Omental fat pad (tissue), 4 donors: ENCODE measurements around the gene APC. TPM values are rescaled to one million over a fixed set of nuclear protein-coding genes. Genes with fewer than 3 reads are reported as not detected.

Experiments used
- ATAC-seq: fragments of 150-250 bp; one replicate; pipeline ENCODE4 v1.9.1; 2016; ENCODE audit warnings: mild to moderate bottlenecking, moderate library complexity; ENCODE audit not compliant: low FRiP score
- DNase-seq: peaks from one replicate; pipeline ENCODE4 v3.0.0-alpha.2; 2019; ENCODE audit warnings: low spot score
- total RNA-seq, 4 donors: library from RNA; depleted of rRNA; stranded (reverse); fragments of >200 nt; gene quantifications; one replicate each; pipeline ENCODE4 v1.1.0, GENCODE V29; 2016
- TF ChIP-seq, protein P1 (sequence below), 3 donors: fragments of 450-650 bp; IDR thresholded peaks; one replicate each; pipeline ENCODE4 v1.5.1; 2016 to 2017; ENCODE audit warnings: antibody characterized with exemption in 3 of 3, mild to moderate bottlenecking in 3 of 3, moderate library complexity in 2 of 3

Gene APC
- total RNA-seq, 4 donors from 2014 or later = 33.9 to 78.5 (median 58.8) TPM

DNA sequence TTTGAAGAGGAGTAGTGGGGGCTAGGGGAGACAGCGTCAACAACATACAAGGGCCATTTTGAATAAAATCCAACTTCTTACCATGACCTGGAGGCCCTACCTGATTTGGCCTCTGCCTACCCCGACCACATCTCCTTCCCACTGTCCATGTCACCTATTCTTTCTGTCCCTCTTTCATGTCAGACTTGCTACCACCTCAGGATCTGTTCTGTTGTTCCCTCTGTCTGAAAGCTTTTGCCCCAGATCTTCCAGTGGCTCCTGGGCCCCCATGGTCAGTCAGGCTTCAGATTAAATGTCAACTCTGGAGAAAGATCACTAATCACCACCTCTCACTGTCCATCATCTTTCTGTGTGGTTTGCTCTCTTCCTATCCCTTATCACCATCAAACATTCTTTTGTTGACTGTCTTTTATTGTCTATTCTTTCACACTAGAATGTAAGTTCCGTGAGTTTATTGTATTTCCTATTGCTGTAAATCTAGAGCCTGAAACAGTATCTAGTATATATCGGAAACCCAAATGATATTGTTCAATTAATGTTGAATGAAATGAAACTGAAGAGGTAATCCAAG is 31.2 kb upstream of the APC start:
- TF ChIP-seq, protein P1, sequence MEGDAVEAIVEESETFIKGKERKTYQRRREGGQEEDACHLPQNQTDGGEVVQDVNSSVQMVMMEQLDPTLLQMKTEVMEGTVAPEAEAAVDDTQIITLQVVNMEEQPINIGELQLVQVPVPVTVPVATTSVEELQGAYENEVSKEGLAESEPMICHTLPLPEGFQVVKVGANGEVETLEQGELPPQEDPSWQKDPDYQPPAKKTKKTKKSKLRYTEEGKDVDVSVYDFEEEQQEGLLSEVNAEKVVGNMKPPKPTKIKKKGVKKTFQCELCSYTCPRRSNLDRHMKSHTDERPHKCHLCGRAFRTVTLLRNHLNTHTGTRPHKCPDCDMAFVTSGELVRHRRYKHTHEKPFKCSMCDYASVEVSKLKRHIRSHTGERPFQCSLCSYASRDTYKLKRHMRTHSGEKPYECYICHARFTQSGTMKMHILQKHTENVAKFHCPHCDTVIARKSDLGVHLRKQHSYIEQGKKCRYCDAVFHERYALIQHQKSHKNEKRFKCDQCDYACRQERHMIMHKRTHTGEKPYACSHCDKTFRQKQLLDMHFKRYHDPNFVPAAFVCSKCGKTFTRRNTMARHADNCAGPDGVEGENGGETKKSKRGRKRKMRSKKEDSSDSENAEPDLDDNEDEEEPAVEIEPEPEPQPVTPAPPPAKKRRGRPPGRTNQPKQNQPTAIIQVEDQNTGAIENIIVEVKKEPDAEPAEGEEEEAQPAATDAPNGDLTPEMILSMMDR (IDR thresholded peaks at IDR 0.05) = no peak
- DNase-seq (no peak), ATAC-seq (no peak)

DNA sequence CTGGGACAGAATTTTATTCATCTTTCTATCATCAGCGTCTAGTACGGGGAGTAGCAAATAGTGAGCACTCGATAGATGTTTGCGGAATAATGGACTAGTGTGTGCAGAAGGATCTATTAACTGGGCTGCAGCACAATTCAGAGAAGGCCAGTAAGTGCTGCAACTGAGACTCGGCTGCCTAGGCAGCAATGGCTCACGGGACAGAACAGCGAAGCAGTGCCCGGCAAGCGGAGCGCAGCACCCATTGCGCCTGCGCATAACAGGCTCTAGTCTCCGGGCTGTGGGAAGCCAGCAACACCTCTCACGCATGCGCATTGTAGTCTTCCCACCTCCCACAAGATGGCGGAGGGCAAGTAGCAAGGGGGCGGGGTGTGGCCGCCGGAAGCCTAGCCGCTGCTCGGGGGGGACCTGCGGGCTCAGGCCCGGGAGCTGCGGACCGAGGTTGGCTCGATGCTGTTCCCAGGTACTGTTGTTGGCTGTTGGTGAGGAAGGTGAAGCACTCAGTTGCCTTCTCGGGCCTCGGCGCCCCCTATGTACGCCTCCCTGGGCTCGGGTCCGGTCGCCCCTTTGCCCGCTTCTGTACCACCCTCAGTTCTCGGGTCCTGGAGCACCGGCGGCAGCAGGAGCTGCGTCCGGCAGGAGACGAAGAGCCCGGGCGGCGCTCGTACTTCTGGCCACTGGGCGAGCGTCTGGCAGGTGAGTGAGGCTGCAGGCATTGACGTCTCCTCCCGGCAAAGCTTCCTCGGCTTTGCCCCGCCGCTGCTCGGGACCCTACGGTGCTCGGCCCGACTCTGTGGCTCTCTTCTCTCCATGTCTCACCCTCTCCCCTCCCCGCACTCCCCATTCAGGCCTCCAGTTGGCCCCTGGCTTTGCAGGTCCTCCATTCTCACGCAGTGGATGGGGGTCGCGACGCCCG is 30.2 kb upstream of the APC start:
- DNase-seq = peak; percentile 82
- TF ChIP-seq, protein P1 (IDR thresholded peaks at IDR 0.05) = no peak
- peak; percentile 98 for ATAC-seq

DNA sequence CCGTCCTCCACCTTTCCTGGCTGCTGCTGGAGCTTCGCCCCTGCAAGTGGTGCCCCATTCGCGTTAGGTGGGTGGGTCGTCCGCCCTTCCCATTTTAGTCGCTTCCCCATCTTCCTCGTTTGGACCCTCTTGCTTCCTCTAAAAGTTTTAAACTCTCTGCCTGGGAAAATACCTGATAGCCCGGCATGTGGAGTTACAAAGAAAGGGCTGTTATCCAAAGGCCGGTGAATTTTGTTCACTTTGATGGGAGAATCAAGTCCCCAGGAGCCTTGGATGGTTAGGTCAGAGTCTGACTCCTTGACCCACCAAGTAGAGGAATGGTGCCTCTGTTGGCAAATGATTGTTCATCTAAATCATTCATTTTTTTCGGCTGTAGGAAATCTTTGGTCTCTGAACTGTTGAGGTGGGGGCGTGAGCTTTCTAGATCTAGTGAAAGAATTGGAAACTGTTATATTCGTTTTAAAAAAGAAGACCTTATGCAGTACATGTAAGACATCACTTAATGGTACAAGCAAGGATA is 29.5 kb upstream of the APC start:
- no peak for ATAC-seq

DNA sequence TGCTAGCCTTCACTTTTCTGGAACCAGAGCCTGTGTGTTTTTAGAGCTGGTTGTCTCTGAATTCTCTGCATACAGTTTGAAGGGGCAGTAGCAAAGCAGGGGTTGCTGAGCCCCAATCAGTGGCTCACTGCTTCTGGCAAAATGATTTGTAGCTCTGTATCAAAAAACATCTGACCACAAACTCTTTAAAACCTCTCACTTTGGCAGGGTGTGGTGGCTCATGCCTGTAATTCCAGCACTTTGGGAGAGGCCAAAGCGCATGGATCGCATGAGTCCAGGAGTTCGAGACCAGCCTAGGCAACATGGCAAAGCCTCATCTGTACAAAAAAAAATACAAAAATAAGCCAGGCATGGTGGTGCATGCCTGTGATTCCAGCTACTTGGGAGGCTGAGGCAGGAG is 28.3 kb upstream of the APC start:
- DNase-seq (no peak), ATAC-seq (no peak)
- TF ChIP-seq, protein P1 (IDR thresholded peaks at IDR 0.05) = no peak

More for the DNA sequence above, 29.5 kb upstream of the APC start:
- TF ChIP-seq, protein P1 (IDR thresholded peaks at IDR 0.05) = no peak
- no peak for DNase-seq

DNA sequence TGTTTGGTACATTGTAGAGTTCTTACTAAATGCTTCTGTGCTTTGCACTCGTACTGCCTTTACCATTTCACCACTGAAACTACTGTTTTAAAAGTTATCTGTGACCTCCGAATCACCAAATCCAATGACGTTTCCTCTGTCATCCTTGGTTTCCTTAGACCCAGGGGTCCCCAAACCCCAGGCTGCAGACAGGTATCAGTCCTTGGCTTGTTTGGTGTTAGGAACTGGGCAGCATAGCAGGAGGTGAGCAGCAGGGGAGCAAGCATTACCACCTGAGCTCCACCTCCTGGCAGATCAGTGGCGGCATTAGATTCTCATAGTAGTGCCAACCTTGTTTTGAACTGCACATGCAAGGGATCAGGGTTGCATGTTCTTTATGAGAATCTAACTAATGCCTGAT is 26.8 kb upstream of the APC start:
- TF ChIP-seq, protein P1 (IDR thresholded peaks at IDR 0.05) = no peak
- ATAC-seq = no peak
- DNase-seq = no peak

DNA sequence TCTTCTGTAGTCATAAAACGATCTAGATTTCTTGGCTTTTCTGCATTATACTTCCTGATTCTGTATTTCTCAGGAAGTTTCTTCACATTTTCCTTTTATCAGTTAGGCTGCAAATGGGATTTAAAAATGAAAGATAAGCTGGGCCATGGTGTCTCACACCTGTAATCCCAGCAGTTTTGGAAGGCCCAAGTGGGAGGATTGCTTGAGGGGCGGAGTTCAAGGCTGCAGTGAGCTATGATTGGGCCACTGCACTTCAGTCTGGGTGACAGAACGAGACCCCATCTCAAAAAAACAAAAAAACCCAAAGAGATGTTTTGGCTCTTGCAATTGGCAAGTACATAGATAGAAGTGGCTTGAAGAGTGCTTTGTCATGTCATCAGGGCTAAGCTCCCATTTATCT is 26.2 kb upstream of the APC start:
- TF ChIP-seq, protein P1 (IDR thresholded peaks at IDR 0.05) = no peak
- DNase-seq (no peak), ATAC-seq (no peak)
